GM18511 (cell line): ENCODE results near the gene ITPR3.
"Not testable (repeated sequence)": the region's sequence is repeated elsewhere in the genome, so short reads cannot be mapped to it uniquely, and the experiment has no call there.

Experiments used
- ATAC-seq: cut with Tn5 transposase; IDR thresholded peaks from one replicate; pipeline ENCODE4 v1.9.1; 2021; ENCODE audit warnings: mild to moderate bottlenecking, moderate library complexity; ENCODE audit not compliant: unreplicated experiment

ITPR3 gene

DNA sequence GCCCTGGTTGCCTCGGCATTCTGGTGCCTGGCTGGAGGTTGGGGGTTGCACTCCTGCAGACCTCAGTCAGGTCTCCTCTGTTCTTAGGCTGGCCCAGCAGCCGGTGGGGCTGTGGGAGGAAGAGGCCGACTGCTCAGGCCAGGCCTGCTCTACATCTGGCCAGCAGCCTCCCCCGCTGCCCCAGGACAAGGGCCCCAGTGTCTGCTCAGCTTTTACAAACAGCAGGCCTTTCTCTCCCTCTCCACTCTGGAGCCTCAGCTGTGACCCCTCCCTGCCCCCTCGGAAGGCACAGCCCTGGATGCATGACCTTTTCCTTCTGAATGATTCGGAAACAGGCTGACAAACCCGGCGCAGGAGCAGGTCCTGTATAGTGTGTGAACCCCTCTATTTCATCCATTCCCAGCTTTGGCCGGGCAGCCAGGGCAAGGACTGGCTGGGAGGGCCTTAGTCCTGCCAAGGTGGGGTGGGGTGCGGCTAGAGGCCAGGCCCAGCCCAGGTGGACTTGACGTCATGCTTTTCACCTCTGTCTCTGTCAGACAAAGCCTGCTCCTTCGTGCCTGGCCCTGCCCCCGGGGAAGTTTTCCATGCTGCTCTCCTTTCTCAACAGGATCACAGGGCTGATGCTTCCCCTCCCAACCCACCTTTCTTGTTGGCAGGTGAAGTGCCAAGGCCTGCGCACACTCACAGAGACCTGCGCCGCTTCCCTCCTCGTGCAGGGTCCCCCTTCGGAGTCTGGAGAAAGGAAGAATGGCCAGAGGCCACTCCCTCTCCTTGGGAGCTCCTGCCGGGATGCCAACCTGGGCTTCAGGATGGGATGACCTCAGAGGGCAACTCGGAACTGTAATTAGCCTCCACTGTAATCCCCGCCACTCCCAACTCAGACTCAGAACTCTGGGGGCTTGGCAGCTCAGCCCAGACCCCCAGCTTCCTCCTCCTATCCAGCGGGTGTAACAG lies 10.1 kb upstream of the ITPR3 start:
- ATAC-seq: no peak

DNA sequence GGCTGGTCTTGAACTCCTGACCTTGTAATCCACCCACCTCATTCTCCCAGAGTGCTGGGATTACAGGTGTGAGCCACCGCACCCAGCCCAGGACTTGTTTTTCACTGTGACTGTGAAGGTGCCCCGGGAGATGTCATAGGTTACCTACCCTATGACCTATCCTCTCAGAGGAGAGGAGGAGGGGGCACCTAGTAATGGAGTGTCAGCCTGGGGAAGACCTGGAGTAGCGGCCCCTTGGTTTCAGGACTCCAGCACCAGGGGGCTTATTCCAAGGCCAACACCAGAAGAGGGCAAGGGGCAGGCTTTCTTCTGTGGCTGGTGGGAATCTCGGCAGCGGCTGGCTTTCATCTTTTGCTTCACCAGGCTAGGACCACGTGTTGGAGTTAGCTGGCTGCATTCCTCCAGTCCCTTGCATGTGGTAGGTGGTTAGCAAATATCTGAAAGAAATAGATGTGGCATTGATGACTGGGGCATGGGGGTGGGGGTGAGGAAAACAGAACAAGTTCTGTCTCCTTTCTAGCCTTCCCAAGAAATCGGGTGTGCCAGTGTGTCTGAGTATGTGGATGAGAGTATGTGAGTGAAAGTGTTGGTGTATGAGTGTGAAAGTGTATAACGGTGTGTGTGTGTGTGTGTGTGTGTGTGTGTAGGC lies 7.9 kb upstream of the ITPR3 start:
- no peak for ATAC-seq

DNA sequence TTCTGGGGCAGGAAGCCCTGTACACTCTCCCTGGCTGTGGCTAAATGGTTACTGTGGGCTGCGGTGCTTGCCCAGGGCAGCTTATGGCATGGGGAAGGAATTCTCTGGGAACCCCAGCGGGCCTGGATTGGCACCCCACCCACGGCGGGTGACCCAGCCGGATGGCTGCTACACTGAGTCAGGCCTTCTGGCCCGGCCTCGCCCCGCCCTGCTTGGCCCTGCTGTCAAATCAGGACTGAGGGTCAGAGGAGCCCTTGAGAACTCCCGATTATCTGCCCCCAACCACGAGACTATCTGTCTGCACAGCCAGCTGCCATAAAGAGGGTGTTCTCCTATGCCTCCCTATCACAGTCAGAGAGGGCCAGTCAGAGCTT lies 7.3 kb upstream of the ITPR3 start:
- no peak for ATAC-seq

DNA sequence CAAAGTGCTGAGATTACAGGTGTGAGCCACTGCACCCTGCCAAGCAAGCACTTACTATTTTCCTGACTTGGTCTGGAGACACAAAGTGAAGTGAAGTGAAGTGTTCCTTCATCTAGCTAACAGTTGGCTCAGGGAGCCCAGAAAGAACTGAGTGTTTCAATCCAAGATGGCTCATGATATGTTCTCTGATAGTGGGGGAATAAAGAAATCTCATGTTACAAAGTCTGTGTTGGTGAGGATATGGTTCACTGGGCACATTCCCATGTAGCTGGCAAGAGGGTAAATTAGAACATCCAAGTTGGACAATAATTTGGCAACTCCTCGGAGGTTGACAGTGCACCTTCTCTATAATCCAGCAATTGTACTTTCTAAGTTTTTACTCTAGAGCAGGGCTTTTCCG lies 5.0 kb upstream of the ITPR3 start:
- ATAC-seq: no peak

DNA sequence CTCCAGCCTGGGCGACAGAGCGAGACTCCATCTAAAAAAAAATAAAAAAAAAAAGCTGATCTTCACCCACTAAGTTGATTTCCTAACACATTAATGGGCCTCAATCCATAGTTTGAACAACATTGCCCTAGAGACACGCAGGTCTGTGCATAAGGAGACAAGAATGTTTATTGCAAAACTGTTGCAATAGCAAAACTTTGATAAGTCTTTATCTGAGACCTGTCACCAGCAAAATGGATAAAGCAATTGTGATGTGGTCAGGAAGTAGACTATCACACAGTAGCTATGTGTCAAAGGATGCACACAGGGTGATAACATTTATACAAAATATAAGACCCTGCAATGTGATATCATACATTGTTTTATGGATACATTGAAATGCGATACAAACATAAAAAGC lies 4.2 kb upstream of the ITPR3 start:
- no peak for ATAC-seq

DNA sequence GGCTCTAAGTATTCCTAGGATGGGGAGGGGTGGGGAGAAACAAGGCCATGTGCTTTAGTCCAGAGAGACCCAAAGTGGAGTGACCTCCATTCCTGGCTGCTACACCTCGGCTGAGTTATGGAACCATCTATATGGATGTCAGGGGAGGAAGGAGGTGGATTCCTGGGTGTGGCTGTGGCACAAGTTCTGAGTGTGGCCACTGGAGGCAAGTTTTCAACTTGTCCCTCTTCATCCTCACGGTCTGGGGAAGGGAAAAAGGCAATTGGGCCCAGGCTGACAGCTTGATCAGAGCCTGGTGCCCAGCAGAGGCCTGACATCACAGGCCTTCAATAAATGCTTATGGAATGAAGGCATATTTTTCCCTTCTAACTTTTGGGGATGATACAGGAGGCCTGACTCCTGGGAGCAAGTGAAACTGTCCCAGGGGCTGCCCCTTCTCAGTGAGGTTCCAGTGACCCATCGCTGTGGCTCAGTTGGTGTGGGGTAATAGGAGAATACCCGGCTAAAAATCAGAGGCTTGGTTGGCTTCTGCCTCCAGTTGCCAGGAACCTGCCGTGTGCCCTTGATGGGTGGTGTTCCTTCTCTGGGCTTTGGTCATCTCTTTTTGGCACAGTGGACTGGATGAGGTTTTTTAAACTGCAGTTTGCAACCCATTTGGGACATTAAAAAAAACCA lies 1.8 kb upstream of the ITPR3 start:
- no peak for ATAC-seq

DNA sequence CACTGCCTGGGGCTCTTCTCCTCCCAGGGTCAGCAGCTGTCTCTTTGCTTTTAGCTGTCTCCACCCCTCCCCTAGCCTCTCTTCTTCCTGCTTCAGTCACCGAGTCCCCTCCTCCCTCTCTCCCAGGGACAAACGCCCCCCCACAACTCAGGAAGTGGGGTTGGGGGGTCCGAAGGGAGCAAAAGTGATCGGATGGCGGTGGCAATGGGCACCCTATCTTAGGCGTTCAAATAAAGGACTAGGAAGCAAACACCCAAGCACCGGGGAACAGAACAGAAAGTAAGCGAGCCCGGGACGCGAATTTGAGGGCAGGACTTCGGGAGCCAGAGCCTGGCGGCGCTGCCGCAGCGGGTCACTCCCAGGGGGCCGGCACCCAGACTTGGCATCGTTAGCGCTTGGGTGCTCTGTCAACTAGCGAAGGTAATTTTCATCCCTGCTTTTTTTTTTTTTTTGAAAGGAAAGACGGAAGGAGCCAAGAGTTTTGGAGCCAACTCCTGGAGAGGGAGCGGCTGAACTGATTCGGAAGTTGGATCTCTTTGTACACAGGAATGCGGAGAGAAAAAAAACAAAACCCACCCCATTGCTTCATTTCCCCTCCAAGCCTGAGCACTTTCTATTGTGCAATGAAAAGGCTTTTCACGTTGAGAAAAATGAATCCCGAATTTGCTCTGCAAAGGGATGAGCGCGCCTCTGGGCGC lies 815 bp upstream of the ITPR3 start:
- no peak for ATAC-seq

DNA sequence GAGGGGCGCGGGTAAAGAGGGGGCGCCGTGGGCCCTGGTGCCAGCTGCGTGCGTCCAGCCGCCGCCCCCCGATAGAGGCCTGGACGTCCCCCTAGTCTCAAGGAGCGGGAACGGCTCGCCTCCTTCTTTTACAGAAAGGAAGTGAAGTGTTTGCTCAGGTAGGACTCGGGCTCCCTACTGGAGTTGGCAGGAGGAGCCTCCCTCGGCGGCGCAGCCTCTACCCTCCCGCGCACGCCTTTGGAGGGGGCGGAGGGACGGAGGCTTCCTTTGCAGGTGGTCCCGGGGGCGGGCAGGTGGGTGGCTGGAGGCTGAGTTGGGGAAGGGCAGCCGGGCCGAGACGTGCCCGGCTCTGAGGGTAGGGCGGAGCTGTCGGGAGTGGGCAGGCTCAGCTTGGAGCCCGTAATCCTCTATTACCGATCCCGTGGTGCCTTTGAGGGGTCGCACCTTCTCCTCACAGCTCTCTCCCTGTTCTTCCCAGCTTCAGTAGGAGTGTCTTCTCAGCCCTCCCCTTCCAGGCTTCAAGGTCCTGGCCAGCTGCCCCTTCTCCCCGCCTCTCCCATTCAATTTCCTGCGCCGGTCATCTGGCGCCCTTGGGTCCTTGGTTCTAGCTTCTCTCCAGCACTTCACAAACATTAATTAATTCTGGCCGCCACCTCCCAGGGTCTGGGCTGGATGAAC lies 728 bp downstream of the ITPR3 start:
- peak; percentile 45 for ATAC-seq

DNA sequence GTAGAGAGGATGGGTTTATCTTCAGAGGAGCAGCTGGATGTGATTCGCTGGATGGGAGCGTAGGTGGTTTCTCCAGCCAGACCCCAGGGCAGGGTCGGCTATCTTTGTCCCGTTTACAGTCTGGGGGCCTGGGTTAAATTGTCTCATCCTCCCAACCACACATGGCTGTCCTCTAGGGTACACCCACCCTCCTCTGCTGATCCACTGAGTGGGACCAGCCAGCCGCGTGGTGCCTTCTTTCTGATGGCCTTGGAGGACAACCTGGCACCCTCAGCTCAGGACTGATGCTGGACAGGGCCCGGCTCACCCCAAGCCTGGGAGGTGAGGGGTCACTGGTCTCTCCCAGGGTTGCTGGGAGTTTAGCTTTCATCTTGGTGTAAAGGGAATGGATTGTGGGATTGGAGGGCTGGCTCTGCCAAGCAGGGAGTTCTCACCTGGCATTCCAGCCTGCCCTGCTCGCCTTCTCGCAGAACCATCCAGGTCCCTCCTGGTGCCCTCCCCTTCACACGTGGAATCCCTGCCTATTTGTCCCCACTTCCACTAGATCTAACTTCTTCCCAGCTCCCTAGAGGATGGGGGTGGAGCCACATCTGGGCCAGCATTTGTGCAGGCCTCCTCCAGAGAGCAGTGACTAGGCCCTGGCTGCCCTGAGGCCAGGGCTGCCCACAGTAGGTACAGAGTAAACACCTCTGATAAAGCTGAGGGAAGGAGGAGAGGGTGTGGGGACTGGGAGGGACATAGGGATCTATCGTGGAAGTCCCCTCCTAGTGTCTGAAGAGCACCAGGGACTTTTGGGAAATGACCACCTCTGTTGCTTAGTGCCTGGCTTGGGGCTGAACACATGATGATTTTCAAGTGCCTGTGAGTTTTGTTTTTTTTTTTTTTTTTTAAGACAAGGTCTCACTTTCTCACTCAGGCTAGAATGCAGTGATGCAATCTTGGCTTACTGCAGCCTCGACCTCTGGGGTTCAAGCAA lies 1.6 kb downstream of the ITPR3 start:
- no peak for ATAC-seq

DNA sequence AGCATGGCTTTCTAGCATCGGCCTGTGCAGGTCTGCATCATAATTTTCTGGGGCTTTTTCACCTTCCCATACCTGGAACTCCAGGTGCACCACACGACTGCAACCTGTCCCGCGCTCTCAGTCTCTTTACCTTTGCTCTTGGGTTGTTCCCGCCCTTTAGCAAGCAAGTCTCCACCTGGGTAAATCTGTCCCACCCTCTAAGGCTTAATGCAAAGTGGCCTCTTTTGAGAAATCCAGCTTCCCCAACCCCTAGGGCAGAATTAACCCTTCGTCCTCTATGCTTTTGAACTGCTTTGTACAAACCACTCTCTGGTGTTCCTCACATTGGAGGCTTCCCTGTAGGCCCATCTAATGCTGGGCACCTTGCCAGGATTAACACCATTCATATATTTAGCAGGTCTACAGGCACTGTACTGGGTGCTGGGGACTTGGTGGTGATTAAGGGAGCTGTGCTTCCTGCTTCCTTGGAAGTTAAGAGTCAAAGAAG lies 2.8 kb downstream of the ITPR3 start:
- ATAC-seq: no peak

DNA sequence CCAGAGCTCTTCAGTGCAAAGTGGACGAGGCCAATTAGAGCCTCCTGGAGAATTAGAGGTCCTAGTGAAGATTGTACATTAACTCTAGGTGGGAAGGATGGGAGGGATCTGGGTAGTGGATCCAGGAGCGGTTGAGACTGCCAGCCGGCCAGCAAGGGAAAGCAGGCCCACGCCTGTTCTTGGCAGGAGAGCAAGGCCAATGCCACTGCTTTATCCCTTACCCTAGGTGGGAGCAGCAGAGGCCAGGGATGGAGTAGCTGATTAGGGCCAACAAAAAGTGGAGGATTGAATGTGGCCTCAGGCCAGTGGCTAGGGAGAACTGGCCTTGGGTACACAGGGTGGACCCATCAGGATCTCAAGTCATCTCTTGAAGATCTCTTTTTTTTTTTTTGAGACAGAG lies 3.7 kb downstream of the ITPR3 start:
- no peak for ATAC-seq

DNA sequence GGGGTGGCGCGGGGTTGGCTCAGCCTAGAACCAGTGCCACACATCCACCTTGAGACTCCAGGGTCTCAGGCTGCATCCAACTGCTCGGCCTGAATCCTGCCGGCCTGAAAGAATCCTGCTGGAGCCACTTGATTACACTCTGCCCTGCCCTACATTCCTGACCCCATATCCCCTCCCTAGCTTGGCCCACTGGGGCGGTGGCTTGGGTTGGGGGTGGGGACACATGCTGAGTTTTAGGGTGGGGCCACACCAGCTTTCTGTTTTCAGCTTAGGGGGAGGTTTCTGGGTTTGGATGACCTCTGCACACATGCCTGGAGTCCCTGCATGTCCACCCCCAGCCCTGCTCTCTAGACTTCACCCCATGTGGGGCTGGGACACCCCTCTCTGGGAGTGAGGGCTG lies 6.8 kb downstream of the ITPR3 start:
- no peak for ATAC-seq

DNA sequence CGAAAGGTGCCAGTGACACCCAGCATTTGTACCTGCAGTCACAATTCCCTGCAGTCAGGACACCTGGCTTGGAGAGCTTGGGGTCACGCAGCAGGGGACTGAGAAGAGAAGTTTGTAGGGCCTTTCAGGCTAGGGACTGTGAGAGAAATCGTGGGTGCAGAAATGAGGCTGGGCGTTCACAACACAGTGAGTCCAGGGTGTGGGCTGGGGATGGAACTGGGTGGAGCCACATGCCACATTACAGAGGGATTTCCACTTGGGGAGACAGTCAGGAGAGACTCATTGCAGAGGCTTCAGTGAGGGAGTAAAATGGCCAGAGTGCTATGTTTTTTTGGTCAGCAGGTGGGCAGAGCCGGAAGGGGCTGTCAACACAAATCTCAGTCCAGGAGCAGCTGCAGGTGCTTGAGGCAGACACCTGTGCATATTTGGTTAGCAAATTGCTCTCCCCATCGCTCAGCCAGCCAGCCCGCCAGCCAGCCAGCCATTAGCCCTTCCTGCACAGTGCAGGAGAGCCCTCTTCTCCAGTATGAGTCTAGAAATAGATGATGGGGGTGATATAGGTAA lies 7.4 kb downstream of the ITPR3 start:
- no peak for ATAC-seq

DNA sequence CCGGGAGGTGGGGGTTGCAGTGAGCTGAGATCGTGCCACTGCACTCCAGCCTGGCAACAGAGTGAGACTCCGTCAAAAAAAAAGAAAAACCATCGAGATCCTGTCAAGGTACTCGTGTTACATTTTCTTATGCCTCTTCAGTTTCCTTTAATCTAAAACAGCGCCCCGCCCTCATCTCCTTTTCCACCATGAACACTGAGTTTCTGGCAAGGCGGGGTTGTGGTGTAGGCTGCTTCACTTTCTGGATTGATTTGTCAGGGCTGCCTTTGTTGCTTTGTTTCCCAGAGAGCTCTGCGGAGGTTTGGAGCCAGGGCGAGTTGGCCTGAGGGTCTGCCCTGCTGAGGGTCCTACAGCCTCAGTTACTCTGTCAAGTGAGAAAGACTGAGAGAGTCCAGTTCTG lies 8.9 kb downstream of the ITPR3 start:
- no peak for ATAC-seq

DNA sequence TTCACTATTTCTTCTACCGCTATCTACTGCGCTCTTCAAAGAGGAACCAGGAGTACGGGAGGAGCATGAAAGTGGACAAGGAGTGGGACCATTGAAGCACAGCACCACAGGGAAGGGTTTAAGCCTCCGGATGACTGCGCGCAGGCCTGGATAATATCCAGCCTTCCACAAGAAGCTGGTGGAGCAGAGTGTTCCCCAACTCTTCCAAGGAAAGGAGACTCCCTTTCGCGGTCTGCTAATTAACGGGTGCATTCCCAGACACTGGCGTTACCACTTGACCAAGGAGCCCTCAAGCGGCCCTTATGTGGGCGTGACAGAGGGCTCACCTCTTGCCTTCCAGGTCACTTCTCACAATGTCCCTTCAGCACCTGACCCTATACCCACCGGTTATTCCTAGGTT lies 10.4 kb downstream of the ITPR3 start:
- ATAC-seq: not testable (repeated sequence)

DNA sequence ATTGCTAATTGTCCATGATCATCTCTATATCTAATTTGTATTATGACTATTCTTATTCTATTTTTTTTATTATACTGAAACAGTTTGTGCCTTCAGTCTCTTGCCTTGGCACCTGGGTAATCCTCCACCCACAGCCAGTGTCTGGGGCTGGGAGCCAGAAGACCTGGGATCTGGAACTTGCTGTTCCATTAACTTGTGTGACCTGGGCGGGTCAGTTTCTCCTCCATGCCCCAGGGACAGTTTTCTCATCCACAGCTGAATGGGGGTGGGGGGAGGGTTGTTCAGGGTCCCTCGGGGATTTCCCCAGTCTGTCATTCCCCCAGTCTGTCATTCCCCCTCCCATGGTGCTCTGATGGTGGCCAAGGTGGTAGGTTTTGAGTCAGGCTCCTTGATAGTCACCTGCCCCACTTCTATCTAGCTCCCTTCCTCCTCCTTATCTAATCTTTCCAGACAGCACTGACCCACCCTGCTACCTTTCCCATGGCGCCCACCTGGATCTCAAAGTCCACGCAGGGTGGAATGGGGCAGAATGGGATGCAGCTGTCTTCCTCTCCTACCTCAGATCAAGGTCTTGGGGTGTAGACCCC lies 10.9 kb downstream of the ITPR3 start:
- ATAC-seq: no peak

DNA sequence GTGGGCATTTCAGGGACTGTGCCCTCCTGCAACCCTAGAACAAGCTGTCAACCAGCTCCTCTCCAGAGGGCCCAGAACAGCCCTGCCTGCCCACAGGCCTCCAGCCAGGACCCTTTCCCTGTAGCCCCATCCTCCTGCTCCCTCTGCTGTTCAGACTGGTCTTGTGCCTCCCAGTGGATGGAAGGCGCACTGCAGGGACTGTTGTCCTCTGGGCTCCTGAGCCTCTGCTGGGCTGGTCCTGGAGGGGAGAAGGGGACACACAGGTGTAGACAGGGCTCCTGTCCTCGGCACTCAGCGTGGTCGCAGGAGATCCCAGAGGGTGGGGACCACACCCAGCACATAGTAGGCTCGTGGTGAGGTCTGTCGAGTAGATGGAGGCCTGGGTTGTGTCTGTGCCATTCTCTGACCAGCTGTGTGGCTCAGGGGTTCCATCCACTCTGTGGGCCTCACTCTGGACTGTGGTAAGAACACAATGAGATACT lies 11.5 kb downstream of the ITPR3 start:
- ATAC-seq: no peak

DNA sequence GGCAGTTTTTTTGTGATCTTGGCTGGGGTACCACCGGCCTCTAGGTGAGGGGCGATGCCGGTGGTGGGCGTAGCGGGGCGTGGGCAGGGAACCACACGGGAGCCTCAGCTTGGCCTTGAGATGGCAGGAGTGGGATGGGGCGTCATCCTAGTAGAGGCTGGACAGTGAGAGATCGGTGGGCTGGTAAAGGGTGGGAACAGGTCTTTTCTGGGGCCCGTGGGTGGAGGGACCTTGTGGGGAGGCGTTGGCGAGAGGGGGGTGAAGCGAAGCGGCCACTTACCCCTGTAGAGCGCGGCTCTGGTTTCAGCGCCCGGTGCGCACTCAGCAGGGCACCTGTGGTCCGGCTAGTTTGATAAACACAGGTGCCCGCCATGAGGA lies 12.0 kb downstream of the ITPR3 start:
- ATAC-seq: no peak
